Activated T-cell treated with anti-CD3 and anti-CD28 coated beads, Interleukin-2, amount 50 U/mL, for 1 hour (primary cell): ENCODE data around the gene TTLL13.
"Not testable (repeated sequence)": the region's sequence is repeated elsewhere in the genome, so short reads cannot be mapped to it uniquely, and the experiment has no call there.

ENCODE experiments used
- DNase-seq: peaks from one replicate; pipeline ENCODE4 v3.0.0-alpha.2; 2020

Gene TTLL13

DNA sequence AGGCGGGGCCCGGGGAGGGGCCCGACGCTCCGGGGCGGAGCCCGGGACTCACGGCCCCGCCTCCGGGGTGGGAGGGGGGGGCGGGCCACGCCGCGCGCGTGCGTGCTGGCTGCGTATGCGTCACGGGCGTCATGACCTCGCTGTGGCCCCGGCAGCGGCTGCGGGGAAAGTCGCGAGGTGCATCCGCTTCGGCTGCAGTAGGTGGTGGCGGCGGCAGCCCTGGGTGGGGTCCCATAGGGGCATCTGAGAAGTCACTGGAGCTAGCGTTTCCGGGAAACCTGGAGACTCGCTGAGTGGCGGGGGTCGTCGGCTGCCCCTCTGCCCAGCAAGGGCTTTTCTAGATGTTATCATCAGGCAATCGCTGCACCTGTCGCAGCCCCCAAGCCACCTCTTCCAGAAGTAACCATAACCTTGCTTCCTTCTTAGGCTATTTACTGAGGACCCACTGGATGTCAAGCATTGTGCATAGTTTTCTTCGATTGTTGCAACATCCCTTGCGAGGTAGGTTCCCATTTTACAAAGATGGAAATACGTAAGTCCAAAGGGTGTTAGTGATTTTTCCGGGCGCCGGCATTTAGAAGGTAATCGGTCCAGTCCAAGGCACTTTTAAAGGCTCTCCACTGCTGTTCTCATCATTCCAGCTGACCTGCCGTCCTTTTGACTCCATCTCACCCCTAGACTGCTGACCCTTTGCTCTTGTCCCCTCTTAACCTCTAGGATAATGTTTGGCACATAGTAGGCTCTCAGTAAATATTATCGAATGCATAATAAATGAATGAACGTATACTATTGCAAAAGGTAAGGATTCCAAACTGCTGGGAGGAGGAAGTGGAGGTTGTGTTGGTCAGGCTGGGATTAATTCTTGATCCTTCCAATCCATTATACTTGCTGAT lies 15.0 kb upstream of the TTLL13 start, which contains the start of gene GDPGP1:
TSS of gene GDPGP1 (plus strand) at position 114 of the 893 bp plus-strand sequence. CDS start 6,700 bp downstream, outside the sequence.
- DNase-seq = peak; percentile 96

DNA sequence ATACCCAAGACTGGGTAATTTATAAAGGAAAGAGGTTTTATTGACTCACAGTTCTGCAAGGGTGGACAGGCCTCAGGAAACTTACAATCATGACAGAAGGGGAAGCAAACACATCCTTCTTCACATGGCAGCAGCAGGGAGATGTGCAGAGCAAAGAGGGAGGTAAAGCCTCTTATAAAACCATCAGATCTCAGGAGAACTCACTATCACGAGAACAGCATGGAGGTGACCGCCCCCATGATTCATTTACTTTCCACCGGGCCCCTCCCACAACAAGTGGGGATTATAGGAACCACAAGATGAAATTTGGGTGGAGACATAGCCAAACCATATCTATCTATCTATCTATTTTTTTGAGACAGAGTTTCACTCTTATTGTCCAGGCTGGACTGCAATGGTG lies 10.0 kb upstream of the TTLL13 start:
- no peak for DNase-seq

DNA sequence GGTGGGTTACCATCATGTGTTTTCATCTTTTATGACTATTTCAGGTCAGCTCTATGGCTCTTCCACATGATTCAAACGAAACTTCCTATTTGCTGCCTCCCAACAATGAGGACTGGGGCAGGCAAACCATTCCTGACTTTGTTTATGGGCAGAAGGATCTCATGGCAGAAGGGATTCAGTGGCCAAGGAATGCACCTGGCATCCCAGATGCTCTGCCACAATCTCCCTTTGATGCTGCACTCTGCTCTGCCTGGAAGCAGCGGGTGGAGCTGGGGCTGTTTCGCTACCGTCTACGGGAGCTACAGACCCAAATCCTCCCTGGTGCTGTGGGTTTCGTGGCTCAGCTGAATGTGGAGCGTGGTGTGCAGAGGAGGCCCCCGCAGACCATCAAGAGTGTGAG lies 8.5 kb upstream of the TTLL13 start:
- DNase-seq = no peak

DNA sequence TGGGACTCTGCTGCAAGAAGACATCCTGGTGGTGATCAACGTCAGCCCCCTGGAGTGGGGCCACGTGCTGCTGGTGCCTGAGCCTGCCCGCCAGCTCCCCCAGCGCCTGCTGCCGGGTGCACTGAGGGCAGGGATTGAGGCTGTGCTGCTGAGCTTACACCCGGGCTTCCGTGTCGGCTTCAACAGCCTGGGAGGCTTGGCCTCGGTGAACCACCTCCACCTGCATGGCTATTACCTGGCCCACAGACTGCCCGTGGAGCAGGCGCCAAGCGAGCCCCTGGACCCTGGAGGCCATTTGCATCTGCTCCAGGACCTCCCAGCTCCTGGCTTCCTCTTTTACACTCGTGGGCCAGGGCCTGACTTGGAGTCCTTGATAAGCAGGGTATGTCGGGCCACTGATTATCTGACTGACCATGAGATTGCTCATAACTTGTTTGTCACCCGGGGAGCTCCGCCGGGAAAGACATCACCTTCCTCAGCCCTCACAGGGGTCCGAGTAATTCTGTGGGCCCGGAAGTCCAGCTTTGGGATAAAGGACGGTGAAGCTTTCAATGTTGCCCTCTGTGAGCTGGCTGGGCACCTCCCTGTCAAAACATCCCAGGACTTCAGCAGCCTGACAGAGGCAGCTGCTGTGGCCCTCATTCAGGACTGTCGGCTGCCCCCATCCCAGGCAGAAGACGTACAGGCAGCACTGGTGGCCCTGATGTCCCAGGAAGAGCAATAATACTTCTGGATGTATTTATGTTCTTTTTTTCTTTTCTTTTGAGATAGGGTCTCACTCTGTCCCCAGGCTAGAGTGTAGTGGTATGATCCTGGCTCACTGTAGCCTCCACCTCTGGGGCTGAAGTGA lies 7.8 kb upstream of the TTLL13 start:
- no peak for DNase-seq

GRCh38 chr15:90243943-90244639 lies 5.3 kb upstream of the TTLL13 start:
- DNase-seq = no peak

DNA sequence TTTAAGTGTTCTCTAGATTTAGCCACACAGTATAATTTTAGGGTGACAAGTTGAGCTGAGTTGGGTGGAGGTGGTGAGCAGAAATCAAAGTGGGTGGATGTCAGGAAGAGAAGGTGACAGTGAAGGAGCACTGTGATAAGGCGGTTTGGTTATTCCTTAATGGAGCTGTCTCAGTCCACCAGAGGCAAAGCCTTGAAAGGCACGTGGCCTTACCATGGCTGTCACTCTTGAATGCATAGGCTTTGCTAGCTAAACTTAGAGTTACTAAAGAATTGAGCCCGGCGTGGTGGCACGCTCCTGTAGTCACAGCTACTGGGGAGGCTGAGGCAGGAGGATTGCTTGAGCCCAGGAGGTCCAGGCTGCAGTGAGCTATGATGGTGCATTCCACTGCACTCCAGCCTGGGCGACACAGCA lies 560 bp upstream of the TTLL13 start:
- DNase-seq = no peak

- no peak for DNase-seq
Measured at GRCh38 chr15:90257776-90258175, 8.4 kb downstream of the TTLL13 start.

GRCh38 chr15:90259524-90259923 lies 10.2 kb downstream of the TTLL13 start:
- DNase-seq = no peak

DNA sequence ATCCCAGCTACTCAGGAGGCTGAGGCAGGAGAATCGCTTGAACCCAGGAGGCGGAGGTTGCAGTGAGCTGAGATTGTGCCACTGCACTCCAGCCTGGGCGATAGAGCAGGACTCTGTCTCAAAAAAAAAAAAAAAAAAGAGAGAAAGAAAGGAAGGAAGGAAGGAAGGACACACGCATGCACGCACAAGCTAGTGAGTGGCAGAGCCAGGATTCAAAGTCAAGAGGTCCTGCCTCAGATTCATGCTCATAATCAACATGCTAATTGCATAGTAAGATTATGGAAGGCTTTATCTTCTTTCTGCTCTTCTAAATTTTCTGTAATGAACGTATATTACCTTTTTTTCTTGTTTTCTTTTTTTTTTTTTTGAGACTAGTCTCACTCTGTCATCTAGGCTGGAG lies 11.4 kb downstream of the TTLL13 start:
- DNase-seq = not testable (repeated sequence)

GRCh38 chr15:90261811-90262210 lies 12.5 kb downstream of the TTLL13 start:
- DNase-seq = no peak

- no peak for DNase-seq
Measured at GRCh38 chr15:90262426-90262825, 13.1 kb downstream of the TTLL13 start.

- peak; percentile 27 for DNase-seq
Measured at GRCh38 chr15:90264671-90265070, 15.3 kb downstream of the TTLL13 start.

DNA sequence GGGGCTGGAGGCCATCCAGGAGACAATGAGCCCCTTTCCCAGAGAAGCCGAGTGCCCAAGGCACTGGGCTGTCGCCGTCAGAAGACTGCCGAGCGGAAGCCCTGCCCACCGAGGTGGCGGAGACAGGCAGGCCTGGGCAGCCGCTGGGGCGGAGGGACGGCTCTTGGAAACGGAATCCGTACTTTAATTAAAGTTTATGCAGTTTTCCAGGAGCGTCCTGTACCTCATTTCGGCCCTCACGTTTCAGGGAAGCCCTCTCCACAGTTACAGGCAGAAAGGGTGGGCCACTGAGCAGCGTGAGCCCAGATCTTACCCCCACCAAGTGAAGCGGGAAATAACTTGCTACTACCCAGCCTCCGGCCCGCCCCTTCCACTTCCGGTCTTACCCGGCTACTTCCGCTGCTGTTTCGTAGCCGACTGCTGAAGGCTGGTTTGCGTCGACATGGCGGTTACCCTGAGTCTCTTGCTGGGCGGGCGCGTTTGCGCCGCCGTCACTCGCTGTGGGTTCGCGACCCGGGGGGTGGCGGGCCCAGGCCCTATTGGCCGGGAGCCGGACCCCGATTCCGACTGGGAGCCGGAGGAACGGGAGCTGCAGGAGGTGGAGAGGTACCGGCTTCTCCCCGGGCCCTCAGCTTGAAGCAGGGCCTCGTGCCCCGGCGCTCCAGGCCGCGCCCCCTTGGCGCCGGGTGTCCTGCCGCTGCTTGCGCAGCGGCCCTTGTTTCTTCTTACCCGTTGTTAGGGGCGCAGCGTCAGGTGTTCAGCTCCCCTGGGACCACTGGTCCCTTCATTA lies 16.1 kb downstream of the TTLL13 start, which contains the start of gene NGRN:
TSS of gene NGRN (plus strand) at position 402 of the 790 bp plus-strand sequence. CDS start at position 443, 41 bp downstream.
- peak; percentile 93 for DNase-seq

DNA sequence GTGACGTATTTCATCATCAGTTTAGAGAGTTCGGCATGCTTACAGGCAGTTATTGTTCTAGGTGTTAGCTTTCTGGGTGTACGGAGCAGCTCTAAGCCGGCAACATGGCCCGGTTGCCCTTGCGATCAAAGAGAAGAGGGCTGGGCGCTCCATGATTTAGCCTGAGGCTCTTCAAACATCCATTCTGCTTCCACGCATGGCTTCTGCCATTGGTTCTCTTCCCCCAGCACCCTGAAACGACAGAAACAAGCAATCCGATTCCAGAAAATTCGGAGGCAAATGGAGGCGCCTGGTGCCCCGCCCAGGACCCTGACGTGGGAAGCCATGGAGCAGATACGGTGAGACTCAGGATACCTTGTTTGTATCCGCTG lies 16.7 kb downstream of the TTLL13 start:
- DNase-seq = no peak

GRCh38 chr15:90266485-90266884 lies 17.1 kb downstream of the TTLL13 start:
- DNase-seq = peak; percentile 27

DNA sequence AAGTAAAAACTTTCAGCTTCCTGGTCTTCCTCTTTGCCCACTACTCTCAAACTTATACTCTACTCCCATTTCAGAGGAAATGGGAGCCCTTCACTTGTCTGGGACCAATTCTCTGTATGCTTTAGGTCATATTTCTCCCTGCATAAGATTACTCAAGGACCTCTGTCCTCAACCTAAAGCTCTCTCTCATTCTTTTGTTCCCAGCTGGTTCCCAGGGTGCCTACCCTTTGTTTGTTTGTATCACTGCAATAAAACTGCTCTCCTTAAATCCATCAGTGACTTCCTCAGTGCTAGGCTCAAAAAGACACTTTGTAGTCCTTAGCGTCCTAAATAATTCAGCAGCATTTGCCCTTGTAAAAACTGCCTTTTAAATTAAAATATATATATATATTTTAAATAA lies 19.1 kb downstream of the TTLL13 start:
- no peak for DNase-seq

DNA sequence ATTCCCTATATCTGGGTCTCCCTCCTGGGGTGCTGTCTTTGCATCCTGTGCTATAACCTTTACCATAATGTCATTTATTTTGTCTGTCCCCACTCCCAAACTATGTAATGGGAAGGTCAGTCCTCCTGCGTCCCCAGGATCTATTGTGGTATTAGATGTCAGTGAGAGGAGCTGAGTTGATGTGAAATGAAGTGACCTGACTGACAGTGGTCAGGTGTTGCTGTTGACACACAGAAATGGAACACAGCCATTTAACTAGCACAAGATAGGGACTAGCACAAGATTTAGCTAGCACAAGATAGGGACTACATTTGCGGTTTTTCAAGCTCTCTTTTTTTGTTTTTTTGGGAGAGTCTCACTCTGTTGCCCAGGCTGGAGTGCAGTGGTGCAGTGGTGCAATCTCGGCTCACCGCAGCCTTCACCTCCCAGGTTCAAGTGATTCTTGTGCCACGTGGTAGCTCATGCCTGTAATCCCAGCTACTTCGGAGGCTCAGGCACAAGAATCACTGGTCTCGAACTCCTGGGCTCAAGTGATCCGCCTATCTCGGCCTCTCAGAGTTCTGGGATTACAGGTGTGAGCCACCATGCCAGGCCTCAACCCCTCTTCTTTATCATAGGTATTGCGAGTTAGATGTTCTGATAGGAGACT lies 21.3 kb downstream of the TTLL13 start:
- no peak for DNase-seq

DNA sequence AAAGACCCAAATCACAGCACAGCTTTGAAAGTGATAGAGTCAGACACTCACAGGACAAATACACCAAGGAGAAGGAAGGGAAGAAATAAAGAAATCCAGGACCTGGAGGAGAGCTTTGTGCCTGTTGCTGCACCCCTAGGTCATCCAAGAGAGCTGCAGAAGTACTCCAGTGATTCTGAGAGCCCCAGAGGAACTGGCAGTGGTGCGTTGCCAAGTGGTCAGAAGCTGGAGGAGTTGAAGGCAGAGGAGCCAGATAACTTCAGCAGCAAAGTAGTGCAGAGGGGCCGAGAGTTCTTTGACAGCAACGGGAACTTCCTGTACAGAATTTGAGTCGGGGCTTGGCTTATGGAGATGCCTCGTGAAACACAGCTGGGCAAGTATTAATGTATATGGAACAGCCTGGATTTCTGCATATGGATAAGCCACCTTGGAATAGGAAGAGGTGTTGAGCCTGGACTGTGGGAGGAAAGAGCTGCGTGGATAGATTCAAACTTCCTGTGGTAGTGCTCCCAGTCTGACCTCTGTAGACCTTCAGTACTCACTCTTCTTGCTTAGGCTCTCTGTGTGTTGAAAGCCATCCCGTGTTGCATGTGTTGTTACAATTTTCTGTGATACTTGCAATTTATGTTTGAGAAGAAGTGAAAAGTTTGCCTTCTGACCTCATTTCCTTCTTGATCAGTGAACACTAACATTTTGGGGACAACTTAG lies 22.3 kb downstream of the TTLL13 start:
- DNase-seq = no peak

DNA sequence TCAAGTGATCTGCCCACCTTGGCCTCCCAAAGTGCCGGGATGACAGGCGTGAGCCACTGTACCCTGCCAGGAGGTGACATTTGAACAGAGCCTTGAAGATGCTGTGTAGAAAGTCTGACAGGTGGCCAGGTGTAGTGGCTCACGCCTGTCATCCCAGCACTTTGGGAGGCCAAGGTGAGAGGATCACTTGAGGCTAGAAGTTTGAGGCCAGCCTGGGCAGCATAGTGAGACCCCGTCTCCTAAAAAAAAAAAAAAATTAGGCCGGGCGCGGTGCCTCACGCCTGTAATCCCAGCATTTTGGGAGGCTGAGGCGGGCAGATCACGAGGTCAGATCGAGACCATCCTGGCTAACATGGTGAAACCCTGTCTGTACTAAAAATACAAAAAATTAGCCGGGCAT lies 29.1 kb downstream of the TTLL13 start:
- not testable (repeated sequence) for DNase-seq

DNA sequence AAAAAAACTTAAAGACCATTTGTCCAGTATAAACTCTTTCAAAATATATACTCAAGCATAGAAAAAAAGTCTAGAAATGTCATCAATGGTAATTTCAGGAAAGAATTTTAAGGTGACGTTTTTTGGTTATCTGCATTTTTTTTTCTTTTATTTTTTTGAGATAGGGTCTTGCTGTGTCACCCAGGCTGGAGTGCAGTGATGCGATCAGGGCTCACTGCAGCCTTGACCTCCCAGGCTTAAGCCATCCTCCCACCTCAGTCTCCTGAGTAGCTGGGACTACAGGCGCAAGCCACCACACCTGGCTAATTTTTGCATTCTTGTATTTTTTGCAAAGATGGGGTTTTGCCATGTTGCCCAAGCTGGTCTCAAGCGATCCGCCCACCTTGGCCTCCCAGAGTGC lies 31.4 kb downstream of the TTLL13 start:
- DNase-seq = not testable (repeated sequence)

- DNase-seq = not testable (repeated sequence)
Measured at GRCh38 chr15:90281637-90282036, 32.3 kb downstream of the TTLL13 start.
